GM13976 (cell line): ENCODE measurements around the gene LSM7.
A peak's percentile ranks its signal among the peaks of the same experiment; 100 is the strongest.

Experiments
- DNase-seq: peaks from one replicate; pipeline ENCODE4 v3.0.0; 2012; ENCODE audit warnings: low spot score
- CTCF ChIP-seq: IDR thresholded peaks from 2 replicates; pipeline ENCODE4 v1.5.1; 2012; ENCODE audit warnings: borderline replicate concordance, mild to moderate bottlenecking; ENCODE audit not compliant: insufficient read depth; ENCODE audit errors: extremely low read depth, missing control alignments, control extremely low read depth
- in situ Hi-C: fragments of 300-500 bp; cut with MboI; formaldehyde crosslinking; loops from one replicate; pipeline ENCODE4 v1.12.0; 2022; ENCODE audit warnings: low sequenced_read_pairs, mixed read lengths, inconsistent platforms; ENCODE audit not compliant: unreplicated experiment

Gene LSM7

GRCh38 chr19:2275588-2276428 lies 52.6 kb downstream of the LSM7 start:
- in situ Hi-C loops = no loop called here
- DNase-seq = no peak
- TF ChIP-seq CTCF = no peak

GRCh38 chr19:2274931-2275535 lies 53.4 kb downstream of the LSM7 start:
- in situ Hi-C loops = no loop called here
- peak; percentile 49 for TF ChIP-seq CTCF
- DNase-seq = peak; percentile 68

GRCh38 chr19:2274185-2274711 lies 54.1 kb downstream of the LSM7 start:
- no peak for TF ChIP-seq CTCF
- DNase-seq = no peak
- in situ Hi-C loops = no loop called here

- peak; percentile 99 for TF ChIP-seq CTCF
- peak; percentile 94 for DNase-seq
- in situ Hi-C loops = no loop called here
Measured at GRCh38 chr19:2273356-2274184, 54.8 kb downstream of the LSM7 start.
